Thyroid gland (tissue), 4 donors: ENCODE results near the gene IFT43.

Experiments
- POLR2A ChIP-seq, 2 donors: fragments of 450-650 bp; IDR thresholded peaks; one replicate each; pipeline ENCODE4 v1.6.1; 2017; ENCODE audit warnings: antibody characterized with exemption in 2 of 2, mild to moderate bottlenecking in 2 of 2, moderate library complexity in 1 of 2
- TF ChIP-seq, protein P1 (sequence below), 6 experiments: fragments of 200-600 bp in 3 of 6; fragments of 450-650 bp in 3 of 6; sonication (generic) in 3 of 6; IDR thresholded peaks; one replicate each; pipeline ENCODE4 v1.5.1; 2016 to 2019; ENCODE audit warnings: antibody characterized with exemption in 6 of 6, mild to moderate bottlenecking in 2 of 6, inconsistent platforms in 1 of 6, moderate library complexity in 1 of 6

DNA sequence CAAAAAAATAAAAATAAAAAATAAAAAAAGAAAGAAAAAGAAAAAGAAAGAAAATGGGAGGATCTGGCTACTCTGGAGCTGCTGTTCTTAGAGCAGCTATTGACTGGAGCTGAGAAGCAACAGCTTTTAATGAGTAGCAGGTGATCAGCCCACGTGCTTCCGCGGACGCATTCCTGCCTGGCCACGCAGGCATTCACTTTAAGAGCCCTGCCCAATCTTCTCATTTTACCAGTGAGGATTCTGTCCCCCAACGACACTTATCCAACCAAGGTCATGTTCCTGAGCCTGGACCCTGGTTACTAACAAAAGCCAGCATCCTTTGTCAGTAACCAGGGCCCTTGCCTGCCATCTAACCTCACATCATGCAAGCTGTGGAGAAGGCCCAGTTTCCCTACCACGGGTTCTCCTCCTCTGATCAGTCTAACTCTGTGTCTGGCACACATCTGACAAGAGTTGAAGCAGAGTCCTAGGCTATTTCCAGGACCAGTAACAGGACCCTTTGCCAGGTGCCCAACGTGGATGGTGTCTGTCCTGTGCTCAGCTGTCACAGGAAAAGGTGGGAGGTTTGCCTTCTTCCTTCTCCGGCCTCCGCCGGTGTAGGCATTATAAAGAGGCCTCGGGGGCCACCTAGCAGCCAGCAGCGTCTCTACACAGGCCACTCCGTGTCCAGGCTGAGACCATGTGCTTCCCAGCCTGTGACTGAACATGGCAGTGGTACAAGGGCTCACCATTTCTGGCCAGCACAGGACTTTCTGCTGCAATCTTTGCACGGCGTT lies 105.2 kb downstream of the IFT43 start:
- no peak for TF ChIP-seq POLR2A (IDR thresholded peaks at IDR 0.05)
- TF ChIP-seq, protein P1, sequence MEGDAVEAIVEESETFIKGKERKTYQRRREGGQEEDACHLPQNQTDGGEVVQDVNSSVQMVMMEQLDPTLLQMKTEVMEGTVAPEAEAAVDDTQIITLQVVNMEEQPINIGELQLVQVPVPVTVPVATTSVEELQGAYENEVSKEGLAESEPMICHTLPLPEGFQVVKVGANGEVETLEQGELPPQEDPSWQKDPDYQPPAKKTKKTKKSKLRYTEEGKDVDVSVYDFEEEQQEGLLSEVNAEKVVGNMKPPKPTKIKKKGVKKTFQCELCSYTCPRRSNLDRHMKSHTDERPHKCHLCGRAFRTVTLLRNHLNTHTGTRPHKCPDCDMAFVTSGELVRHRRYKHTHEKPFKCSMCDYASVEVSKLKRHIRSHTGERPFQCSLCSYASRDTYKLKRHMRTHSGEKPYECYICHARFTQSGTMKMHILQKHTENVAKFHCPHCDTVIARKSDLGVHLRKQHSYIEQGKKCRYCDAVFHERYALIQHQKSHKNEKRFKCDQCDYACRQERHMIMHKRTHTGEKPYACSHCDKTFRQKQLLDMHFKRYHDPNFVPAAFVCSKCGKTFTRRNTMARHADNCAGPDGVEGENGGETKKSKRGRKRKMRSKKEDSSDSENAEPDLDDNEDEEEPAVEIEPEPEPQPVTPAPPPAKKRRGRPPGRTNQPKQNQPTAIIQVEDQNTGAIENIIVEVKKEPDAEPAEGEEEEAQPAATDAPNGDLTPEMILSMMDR (IDR thresholded peaks at IDR 0.05) = no peak
